Adipose tissue (tissue), 3 donors: ENCODE measurements around the gene TNFRSF1A. TPM values are rescaled to one million over a fixed set of nuclear protein-coding genes. Genes with fewer than 3 reads are reported as not detected.

Source experiments
- H3K27ac ChIP-seq: one replicate; pipeline ENCODE4 v1.5.1; 2013; ENCODE audit warnings: low read depth, low read length
- WGBS, 3 donors: extraction: QIAGEN DNeasy Blood & Tissue Kit; methylation state at CpG; one replicate each; pipeline ENCODE4 v1.1.7; 2013; 5-methylcytosine and 5-hydroxymethylcytosine counted together
- polyA plus RNA-seq, 3 donors: library from polyadenylated mRNA; stranded (reverse); fragments of 200-250 nt; gene quantifications; one replicate each; pipeline ENCODE4 v1.2.3, GENCODE V29; 2013
- donor health status: healthy with polysubstance abuse.
- donor health status: Bipolar disorder and iron deficiency.
- donor health status: healthy.

TNFRSF1A gene
- 100 to 1,000 TPM in 1 of 3 donors, 10 to 100 TPM in 2; 46.8 to 238 (median 68.9) TPM for polyA plus RNA-seq

DNA sequence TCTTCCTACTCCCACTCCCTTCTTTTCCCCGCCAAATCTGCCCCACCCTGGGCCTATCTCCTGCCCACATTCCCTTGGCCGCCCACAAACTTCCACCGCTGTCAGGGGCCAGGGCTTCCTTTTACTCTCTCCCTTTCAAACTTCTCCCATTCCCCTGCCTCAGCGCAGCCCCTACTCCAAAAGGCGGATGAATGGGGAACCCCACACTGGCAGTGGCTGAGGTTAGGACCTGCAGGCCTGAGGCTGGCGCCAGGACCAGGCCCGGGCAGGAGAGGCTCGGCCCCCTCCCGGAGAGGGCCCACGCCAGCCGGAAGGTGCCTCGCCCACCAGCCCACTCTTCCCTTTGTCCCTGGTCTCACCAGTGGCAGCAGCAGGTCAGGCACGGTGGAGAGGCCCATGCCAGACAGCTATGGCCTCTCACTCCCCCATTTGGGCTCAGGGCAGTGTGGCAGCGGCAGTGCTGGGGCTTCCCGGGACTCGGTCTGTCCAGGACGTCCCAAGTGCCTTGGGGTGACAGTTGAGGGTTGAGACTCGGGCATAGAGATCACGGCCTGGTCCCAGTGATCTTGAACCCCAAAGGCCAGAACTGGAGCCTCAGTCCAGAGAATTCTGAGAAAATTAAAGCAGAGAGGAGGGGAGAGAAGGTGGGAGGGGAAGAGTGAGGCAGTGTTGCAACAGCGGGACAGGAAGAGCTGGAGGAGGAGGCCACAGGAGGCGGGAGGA lies at the start of gene TNFRSF1A:
TSS of gene TNFRSF1A (minus strand) at position 660 of the 723 bp plus-strand sequence. CDS start at position 398, 262 bp downstream.
- 0% methylated on average over 21 of the region's 21 CpGs for WGBS, 3 donors
- peak within 1 kb of the TSS; percentile 98 for H3K27ac ChIP-seq

DNA sequence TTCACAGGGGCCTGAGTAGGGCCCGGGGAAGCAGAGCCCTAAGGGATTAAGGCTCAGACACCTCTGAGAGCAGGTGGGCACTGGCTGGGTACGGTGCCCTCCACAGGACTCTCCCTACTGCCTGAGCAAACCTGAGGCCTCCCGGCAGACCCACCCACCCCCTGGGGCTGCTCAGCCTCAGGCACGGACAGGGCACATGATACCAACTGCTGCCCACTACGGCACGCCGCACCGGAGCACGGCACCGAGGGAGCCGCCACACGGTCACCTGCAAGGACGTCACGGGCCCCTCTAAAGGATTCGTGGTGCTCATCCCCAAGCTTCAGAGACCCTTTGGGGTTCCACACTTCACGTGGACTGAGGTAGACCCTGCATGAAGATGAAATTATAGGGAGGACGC lies 49.1 kb upstream of the TNFRSF1A start:
- 89 to 91% (median 90%) methylated on average over 10 to 17 of the region's 17 CpGs for WGBS, 3 donors
- no peak overlapping the region for H3K27ac ChIP-seq

DNA sequence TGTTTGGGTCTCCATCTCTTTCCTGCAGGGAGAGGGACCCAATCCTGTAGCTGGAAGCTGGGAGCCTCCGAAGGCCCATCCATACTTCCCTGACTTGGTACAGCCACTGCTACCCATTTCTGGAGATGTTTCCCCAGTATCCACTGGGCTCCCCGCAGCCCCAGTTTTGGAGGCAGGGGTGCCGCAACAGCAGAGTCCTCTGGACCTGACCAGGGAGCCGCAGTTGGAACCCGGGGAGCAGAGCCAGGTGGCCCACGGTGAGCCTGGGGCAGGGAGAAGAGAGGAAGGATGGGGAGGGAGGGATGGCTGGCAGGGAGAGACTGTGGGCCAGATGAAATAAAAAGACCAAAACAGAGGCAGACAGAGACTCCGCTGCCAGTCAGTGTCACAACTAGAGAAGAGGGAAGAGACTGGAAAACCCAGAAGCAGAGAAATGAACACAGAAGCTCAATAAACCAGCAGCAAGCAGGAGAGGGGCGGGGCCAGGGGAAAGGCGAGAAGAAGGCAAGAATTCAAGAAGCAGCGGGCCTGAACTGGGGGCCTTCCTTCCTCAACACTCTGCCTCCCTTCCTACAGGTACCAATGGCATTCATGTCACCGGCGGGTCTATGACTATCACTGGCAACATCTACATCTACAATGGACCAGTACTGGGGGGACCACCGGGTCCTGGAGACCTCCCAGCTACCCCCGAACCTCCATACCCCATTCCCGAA lies 48.4 kb upstream of the TNFRSF1A start:
- 75 to 91% (median 82%) methylated on average over 15 of the region's 15 CpGs for WGBS, 3 donors
- H3K27ac ChIP-seq: no peak overlapping the region

DNA sequence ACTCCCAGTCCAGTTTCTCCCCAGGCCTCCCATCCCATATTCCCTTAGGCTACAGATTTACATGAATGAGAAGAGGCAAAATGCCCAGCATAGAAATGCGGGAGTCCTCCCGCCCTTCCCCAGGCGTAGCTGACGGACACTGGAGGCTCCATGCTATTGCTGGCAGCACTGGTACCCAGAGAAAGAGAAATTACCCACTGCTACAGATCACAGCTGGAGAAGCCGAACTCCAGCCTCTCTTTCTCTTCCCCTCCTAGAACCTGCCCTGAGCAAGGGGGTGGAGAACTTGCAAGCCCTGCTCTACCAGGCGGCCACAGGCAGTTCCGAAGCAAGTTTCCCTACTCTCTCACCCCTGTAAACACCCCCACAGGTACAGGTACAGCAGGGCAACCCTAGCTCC lies 45.7 kb upstream of the TNFRSF1A start:
- 86 to 95% (median 91%) methylated on average over 7 of the region's 7 CpGs for WGBS, 3 donors
- no peak overlapping the region for H3K27ac ChIP-seq

DNA sequence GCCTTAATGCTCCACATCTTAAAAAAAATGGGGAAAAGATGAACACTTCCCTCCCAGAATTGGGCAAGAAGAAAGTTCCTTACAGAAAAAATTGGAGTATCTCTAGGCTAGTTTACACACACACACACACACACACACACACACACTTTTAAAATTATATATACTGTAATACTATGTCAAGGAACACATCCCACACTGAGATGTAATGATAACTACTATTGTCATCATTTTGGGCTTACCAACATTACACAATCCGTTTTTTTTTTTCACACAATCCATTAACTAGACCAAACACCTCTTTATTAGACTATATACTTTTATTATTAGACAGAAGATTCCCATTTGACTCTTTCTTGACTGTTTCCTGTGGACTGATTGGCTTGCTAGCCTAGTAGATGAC lies 44.6 kb upstream of the TNFRSF1A start:
- H3K27ac ChIP-seq: no peak overlapping the region
- 38 to 73% (median 62%) methylated on average over 1 of the region's 1 CpG for WGBS, 3 donors

DNA sequence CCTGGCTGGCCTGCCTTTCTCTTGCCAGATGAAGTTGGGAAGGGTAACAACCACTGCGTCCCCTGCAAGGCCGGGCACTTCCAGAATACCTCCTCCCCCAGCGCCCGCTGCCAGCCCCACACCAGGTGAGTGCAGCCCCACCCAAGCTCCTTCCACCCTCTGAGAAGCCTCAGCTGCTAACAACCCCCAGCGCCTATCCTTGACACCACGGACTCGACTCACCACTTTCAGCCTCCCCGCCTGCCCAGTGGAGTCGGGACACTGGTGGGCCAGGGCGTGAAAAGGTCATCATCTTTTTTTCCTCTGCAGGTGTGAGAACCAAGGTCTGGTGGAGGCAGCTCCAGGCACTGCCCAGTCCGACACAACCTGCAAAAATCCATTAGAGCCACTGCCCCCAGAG lies 44.2 kb upstream of the TNFRSF1A start:
- 77 to 85% (median 83%) methylated on average over 11 of the region's 11 CpGs for WGBS, 3 donors
- H3K27ac ChIP-seq: no peak overlapping the region

DNA sequence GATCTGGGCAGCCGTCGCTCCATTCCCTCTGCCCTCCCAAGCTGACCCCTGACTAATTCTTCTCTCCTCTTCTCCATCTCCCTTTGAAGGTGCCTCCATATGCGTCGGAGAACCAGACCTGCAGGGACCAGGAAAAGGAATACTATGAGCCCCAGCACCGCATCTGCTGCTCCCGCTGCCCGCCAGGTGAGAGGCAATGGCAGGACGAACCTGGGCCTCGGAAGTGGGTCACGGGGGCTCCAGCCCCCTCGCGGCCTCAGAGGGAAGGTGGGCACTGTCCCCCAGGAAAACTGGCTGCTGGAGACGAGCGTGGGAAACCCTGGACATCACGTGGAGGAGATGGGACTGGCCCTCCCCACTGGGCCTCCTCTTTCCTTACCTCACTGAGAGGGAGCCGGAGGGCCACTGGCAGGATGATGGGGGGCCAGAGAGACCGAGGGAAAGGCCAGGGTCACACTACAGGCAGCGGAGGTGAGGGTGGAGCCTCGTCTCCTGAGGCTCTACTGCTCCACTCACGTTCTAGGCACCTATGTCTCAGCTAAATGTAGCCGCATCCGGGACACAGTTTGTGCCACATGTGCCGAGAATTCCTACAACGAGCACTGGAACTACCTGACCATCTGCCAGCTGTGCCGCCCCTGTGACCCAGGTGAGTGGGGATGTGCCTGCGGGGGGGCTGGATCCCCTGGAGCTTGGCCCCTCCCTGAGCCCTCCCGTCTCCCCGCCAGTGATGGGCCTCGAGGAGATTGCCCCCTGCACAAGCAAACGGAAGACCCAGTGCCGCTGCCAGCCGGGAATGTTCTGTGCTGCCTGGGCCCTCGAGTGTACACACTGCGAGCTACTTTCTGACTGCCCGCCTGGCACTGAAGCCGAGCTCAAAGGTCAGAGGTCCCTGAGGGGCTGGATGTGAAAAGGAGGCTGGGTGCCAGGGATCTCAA lies 42.9 kb upstream of the TNFRSF1A start:
- H3K27ac ChIP-seq: peak overlapping the region; percentile 99
- 35 to 51% (median 38%) methylated on average over 35 to 36 of the region's 36 CpGs for WGBS, 3 donors

DNA sequence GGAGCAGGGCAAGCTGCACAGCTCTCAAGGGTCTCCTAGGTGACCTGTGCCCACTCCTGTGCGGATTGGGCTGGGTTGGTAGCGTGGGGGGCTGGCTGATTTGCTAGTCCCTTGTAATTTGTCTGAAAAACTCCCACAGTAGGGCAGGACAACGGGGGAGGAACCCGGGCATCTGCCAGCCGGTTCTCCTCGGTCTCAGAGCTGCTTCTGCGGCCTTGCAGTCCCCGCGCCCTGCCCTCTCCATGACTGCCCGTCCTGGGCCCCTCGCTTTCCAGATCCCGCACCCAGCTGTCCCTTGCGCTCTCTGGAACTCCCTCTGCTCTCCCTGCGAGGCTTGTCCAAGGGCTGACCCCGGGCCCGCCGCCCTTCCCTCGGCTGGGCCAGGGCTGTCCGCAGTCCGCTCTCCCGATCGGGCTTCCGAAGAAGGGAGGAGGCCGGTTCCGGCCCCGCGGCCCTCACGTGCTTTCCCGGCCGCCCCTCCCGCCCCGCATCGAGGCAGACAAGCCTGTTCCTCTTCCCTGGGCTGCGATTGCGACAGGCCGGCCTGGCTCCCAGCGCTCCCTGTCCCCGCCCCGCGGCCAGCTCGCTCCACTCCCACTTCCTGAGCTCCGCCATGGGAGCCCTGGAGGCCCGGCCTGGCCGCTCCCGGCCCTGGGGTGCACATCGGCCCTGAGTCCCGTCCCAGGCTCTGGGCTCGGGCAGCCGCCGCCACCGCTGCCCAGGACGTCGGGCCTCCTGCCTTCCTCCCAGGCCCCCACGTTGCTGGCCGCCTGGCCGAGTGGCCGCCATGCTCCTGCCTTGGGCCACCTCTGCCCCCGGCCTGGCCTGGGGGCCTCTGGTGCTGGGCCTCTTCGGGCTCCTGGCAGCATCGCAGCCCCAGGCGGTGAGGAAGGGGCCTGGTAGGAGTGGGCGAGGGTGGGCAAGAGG lies 42.0 kb upstream of the TNFRSF1A start, which contains the start of gene LTBR:
TSS of gene LTBR (plus strand) at position 591 of the 927 bp plus-strand sequence. CDS start at position 788, 197 bp downstream.
- H3K27ac ChIP-seq: peak within 1 kb of the TSS; percentile 99
- WGBS, 3 donors: 4 to 5% (median 4%) methylated on average over 56 to 62 of the region's 62 CpGs

DNA sequence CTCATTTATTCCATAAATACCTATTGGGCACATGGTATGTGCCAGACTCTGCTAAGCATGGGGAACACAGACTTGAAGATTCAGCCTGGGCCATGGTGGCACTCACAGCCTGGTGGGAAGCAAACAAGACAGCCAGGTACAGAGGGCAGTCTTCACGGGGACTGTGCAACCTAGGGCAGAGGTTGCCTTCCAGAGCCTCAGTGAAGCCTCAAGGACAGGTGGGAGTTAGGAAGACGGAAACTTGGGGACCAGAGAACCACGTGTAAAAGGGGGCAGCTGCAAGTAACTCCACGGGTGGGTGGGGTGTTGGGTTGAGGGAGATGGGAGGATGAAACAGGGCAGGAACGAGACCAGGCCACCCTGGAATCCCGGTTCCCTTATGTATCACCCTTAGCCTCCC lies 41.1 kb upstream of the TNFRSF1A start:
- WGBS, 3 donors: 78 to 85% (median 82%) methylated on average over 6 of the region's 6 CpGs

DNA sequence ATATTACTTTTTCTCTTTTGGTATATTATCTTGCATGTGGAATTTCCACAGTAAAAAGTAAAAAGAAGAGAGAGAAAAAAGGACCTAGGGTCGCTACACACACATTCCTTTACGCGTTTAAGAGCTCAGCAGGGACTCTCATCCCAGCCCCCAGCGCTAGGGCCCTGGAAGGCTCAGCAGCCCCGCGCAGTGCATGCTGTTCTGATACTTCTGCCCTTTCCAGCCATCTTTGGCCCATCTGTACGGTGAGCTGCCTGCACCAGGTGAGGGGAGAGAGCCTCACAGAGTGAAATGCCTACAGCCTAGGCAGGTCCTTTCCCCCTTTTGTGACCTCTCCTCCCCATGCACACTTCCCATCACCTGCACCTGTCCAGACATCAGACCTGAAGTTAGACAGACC lies 40.5 kb upstream of the TNFRSF1A start:
- WGBS, 3 donors: 84 to 93% (median 92%) methylated on average over 7 of the region's 7 CpGs
- no peak overlapping the region for H3K27ac ChIP-seq

More for the DNA sequence above, 41.1 kb upstream of the TNFRSF1A start:
- H3K27ac ChIP-seq: peak overlapping the region; percentile 99

DNA sequence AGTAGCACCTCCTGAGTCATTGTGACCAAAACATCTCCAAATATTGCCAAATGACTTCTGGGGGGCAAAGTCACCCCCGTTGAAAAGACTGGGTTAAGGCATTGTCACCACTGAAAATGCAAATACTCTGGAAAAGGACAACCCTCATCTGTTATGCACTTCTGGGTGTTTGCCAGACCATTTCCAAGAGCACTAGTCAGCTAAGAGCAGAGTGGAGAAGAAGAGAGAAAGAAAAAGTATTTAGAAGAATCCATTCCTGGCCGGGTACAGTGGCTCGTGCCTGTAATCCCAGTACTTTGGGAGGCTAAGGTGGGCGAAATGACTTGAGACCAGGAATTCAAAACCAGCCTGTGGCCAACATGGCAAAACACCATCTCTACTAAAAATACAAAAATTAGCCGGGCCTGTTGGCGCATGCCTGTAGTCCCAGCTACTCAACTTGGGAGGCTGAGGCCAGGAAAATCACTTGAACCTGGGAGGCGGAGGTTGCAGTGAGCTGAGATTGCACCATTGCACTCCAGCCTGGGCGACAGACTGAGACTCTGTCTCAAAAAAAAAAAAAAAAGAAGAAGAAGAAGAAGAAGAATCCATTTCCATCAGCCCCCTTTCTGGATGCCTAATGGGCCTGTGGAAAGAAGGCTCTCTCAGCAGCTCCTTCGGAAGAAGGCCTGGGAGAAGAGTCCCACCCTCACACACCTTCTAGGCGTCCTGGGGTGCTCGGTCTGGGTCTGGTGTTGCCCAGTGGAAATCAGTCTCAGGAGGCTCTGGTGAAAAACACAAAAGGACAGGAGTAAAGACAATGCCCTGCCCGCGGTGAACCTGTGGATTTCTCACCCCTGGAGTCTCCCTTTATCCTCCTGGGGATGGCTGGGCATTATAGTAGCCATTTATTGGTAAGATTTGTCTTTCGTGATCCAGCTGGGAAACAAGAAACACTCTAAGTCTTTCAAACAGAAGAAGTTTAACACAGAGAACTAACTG lies 38.6 kb upstream of the TNFRSF1A start:
- H3K27ac ChIP-seq: no peak overlapping the region
- WGBS, 3 donors: 85 to 88% (median 87%) methylated on average over 13 to 14 of the region's 14 CpGs

DNA sequence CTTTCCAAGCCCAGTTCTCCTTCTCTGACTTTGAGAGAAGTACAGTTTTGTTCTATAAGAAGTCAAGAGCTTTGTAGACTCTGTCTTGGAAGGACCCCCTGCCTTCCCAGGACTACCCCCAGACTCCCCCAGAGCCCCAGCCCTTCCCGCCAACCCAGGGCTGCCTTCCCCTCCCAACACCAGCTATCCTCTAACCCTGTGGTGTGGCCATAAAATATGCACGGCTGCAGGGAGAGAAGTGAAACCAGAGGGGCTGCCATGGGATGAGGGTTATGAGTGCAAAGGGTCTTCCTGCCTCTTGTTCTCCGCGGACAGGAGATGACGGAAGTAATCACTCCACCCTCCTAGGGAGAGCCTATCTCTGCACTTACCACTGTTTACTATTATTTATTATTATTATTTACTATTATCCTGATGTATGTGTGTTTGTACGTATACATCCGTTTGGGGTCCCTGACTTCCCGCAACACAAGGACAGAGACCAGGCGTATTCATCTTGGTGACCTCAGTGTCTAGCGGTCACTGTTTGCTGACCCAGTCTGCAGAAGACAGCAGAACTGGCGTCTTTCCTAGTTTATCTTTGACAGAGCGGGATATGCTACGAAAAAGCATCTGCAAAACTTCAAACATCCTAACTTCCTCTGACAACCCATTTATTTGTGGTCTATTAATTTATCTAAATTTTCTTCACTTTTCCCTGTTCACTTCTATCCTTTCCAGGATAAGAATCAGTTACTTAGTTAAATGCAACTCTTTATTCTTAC lies 37.0 kb upstream of the TNFRSF1A start:
- H3K27ac ChIP-seq: no peak overlapping the region
- 69 to 81% (median 72%) methylated on average over 13 of the region's 13 CpGs for WGBS, 3 donors

DNA sequence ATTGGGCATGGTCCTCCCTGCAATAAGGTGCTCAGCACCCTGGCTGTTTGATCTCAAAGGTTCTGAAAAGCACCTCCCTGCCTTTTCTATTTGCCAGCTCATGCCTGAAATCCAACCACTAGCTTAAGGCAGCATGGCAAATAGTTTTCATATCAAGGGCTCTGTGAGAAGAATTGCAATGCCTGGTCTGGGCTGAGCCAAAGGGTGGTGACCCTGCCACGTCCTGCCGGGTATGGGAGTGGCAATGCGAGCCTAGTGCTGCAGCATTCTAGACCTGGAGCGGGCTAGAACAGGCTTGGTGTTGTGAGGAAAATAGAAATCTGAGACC lies 35.8 kb upstream of the TNFRSF1A start:
- no peak overlapping the region for H3K27ac ChIP-seq
- WGBS, 3 donors: 35 to 65% (median 54%) methylated on average over 4 of the region's 4 CpGs

DNA sequence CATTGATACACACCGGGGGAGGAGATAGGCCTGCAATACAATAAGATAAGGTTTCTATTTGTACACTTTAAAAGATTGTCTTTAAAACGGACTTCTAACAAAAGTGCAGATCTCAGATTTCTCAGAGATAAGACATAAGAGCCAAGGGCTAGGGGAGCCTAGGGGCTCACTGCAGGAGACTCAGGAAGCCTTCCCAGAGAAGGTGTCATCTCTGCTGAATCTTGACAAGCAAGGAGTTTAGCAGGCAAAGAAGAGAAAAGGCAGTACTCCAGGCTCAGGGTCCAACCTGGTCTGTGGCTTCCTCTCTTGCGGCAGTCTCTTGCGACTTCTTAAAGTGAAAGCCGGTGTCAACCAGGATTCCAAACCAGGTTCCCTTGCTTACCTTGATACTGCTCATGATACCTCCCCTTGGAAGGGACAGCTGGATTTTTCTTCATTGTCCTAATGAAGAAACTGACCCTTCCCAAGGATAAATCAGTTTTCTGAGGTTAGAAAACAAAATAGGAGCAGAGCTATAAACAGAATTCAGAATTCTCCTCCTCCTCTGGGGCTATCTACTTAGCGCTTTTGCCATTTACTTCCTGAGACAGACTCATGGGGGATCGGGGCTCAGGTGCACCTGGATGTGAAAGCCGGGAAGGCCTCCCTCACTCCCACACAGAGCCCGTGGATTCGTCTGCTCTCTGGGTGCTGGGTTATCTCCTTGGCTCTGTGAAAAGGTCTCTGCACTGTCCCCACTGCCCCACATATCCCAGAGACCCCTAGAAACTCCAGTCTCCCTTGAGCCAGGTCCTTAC lies 35.2 kb upstream of the TNFRSF1A start:
- 47 to 49% (median 48%) methylated on average over 10 of the region's 10 CpGs for WGBS, 3 donors
- peak overlapping the region; percentile 6 for H3K27ac ChIP-seq
